GM19468 (cell line): Measurements from ENCODE around the gene RXRA.

ENCODE experiments used
- ATAC-seq: cut with Tn5 transposase; IDR thresholded peaks from one replicate; pipeline ENCODE4 v1.9.1; 2021; ENCODE audit warnings: mild to moderate bottlenecking, moderate library complexity, moderate number of reproducible peaks; ENCODE audit not compliant: unreplicated experiment; ENCODE audit errors: extremely low read depth

The RXRA gene

GRCh38 chr9:134437403-134438194 is 111.3 kb downstream of the RXRA start:
- no peak for ATAC-seq

DNA sequence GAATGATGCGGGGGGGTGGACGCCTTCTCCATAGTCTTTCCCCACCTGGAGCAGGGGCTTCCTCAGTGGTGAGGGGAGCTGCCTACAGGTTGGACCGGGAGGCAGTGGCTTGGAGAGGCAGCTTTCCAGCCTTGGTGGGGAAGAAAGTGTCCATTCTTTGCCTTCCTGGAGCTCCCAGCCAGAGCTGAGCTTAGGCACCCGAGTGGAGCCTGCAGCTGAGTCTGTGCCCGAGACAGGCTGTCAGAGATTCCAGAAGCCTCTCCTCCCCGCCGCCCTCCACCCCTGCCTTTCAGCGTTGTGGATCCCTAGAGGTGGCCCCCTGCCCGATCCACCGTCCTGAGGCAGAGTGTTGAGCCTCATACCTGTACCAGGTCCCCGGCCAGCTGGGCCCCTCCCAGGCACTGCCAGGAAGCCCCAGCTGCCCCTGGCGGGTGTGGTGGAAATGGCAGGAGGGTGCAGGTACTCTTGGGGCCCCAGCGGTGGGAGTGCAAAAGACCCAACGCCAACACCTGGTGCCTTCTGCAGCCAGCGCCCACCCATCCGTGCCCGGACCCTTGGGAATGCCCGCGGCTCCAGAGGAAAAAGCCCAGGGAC is 112.0 kb downstream of the RXRA start:
- ATAC-seq, result no peak

DNA sequence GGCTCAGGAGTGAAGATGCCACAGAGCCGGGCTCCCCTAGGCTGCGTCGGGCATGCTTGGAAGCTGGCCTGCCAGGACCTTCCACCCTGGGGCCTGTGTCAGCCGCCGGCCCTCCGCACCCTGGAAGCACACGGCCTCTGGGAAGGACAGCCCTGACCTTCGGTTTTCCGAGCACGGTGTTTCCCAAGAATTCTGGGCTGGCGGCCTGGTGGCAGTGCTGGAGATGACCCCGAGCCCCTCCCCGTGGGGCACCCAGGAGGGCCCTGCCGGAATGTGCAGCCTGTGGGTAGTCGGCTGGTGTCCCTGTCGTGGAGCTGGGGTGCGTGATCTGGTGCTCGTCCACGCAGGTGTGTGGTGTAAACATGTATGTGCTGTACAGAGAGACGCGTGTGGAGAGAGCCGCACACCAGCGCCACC is 113.1 kb downstream of the RXRA start:
- no peak for ATAC-seq

GRCh38 chr9:134440636-134441226 is 114.5 kb downstream of the RXRA start:
- ATAC-seq, result no peak

- ATAC-seq, result no peak
These were observed 115.2 kb downstream of the RXRA start for GRCh38 chr9:134441227-134442084.

DNA sequence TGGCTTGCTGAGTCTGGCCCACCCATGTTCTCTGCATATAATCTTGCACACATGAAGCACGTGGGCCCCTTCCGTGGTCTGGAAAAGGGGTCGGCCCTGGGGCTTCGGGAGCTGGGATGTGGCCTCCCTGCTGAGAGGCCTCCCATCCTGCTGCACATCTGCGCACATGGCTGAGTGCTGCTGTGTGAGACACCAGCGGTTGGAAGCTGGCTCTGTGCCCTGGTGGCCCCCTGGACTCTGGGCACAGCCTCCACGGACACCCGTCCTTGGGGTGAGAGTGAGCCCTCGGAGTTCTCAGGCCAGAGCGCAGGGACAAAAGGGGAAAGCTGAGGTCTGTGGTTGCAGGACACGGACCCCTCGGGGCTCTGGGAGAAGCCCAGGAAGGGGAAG is 115.8 kb downstream of the RXRA start:
- ATAC-seq, result no peak

GRCh38 chr9:134442486-134443173 is 116.4 kb downstream of the RXRA start:
- ATAC-seq, result no peak

DNA sequence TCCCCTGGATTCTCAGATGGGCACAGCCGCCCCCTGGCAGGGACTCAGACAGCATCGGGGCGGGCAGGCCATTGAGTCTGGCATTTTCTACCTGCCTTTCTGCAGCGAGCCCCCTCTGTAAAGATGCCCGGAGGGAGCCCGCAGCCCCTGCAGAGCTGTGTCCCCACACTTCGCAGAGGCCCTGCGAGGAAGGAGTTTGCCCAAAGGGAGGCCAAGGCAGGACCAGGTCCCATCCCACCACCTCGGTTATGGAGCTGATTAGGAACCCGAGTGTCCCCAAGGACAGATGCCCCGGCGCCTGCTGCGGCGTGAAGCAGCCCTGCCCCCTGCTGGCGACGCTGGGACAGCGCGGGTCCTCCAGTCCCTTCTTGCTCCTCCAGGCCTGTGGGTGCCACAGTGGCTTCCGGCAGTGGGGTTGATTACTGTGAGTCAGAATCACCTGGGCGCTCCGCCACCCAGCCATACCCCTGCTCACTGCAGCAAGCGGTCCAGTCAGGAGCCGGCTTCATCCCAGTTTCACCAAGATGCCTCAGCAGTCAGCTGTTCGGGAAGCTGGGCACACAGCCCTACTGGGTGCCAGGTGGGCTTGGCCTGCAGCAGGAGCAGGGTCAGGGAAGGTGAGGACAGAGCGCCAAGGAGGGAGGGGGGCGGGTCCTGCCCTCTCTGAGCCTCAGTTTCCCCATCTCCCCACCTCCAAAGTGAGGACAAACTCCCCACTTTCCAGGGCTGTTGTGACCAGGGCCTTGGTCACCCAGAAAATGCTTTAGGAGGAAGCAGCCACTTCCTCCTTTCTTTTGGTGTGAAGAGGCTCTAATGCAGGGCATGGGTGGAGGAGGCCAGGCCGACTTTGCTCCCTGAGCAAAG is 117.2 kb downstream of the RXRA start:
- ATAC-seq, result peak; percentile 34

GRCh38 chr9:134444038-134444315 is 117.7 kb downstream of the RXRA start:
- ATAC-seq, result no peak

DNA sequence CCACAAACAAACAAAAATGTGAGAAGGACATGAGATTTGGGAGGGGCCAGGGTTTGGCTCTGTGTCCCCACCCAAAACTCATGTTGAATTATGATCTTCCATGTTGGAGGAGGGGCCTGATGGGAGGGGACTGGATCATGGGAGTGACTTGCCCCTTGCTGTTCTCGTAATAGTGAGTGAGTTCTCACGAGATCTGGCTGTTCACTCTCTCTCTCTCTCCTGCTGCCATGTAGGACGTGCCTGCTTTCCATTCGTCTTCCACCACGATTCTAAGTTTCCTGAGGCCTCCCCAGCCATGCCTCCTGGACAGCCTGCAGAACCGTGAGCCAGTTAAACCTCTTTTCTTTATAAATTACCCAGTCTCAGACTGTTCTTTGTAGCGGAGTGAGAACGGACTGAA is 118.7 kb downstream of the RXRA start:
- no peak for ATAC-seq

DNA sequence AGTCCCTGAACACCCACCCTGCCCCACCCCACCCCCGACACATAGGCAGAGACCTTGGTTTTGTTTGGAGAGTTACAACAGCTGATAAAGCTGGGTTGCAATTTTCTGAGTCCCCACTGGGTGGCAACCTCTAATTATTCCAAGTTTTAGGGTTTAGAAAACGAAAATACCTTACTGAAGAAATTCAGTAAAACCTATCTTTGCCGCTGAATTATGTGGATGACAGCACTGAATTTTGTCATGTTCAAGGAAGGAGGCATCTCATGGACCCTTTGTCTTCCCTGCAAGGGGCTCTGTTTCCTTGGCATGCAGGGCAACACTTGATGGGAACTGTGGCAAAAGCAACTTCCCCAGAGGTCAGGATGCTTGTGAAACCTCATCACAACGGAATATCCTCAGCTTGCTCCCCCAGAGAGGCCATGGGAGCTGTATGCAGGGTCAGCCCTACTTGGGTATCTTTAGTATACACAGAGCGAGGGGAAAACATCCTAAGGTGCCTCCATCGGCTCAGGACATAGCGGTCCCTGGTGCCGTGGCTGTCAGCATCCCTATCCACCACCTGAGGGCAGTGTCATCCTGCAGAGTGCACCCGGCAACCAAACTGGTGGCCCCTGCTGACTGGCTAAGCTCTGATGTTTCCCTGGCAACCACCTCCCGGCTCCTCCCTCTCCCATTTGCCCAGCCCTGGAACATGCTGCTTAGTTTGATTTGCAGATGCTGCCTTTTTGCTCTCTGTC is 123.1 kb downstream of the RXRA start:
- peak; percentile 46 for ATAC-seq

GRCh38 chr9:134451700-134452458 is 125.6 kb downstream of the RXRA start:
- ATAC-seq, result no peak

DNA sequence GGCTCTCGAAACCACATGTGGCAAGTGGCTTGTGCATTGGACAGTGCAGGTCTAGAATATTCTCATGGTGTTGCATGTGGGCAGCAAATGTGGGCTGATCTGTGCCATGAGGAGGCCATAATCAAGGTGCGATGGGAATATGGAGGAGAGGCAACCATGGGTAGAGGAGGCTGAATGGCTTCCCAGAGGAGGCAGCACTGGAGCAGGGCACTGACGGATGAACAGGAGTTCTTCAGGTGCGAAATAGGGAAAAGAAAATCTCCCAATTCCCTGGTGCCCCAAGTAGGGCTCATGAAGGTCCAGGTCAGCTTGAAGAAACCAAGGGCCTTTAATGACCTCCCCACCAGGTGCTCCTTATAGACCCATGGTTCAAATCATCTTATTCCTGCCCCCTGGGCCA is 126.5 kb downstream of the RXRA start:
- no peak for ATAC-seq

DNA sequence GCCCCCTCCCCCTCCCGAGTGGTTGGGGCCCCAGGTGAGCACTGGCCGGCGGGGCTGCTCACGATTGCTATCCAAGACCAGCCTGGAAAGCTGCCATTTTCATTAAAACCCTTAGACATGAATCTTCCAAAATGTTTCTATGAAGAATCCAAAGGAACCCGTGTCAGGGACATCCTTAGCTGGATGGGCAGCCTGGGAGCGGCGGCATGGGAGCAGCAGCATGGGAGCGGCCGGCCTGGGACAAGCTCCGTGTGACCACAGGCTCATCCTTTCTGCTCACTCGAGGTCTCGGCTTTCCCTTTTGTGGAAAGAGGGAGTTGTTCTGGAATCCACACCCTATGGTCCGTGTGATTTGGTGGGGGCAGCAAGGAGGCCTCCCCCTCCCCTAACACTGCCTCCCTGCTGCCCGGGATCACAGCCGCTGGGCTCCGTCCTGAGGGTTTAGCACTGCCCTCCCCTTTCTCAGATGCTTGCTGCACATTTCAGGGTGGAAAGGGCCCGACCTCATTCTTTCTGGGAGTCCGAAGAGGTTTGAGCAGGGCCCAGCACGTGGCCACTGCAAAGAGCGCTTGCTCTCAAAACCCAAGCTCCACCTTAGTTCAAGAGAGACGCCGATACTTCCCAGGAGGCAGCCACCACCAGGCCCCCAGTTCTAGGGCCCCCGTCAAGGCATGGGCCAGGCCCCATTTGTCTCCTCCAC is 127.7 kb downstream of the RXRA start:
- no peak for ATAC-seq

DNA sequence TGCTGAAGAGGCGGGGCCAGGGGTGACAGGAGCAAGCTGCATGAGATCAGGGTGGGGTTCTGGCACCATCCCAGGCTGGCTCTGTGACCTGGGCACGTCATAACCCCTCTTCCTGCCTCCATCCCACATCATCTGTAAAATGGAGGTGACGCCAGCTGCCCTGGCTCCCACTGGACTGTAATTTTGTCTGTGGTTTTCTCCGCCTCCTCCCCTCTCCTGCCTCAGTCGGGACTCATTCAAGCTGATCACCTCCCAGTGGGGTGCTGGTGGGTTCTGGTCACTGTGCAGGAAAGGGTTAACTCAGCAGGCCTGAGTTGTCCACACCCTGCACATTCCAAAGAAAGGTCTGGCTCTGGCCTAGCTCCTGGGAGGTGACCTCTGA is 128.2 kb downstream of the RXRA start:
- ATAC-seq, result no peak

DNA sequence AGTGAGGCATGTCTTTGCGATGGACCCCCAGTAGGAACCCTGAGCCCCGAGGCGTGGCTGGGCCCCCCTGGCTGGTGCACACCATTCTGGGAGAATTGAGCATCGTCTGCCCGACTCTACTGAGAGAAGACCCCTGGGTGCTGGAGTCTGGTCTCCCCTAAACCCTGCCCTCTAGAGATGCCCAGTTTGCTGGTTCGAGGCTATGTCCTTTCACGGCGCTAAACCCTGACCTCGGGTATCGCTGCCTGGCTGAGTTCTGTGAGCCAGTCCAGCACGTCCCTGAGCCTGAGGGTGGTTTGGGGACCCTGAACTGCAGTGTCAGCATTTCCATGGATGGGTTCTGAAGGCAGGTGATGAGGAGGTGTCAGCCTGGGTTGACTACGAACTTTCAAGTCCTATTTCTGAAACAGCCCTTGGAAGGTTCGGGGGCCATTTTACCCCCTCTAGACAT is 128.8 kb downstream of the RXRA start:
- ATAC-seq, result no peak

- ATAC-seq, result no peak
These were observed 129.3 kb downstream of the RXRA start for GRCh38 chr9:134455537-134455933.
